Breast epithelium (tissue), 3 donors: ENCODE data around the gene DCLK1.

Experiments
- CTCF ChIP-seq, 3 donors: fragments of 450-650 bp; IDR thresholded peaks; one replicate each; pipeline ENCODE4 v1.5.1; 2016 to 2017; ENCODE audit warnings: antibody characterized with exemption in 3 of 3, mild to moderate bottlenecking in 3 of 3, moderate library complexity in 3 of 3
- POLR2A ChIP-seq: fragments of 450-650 bp; IDR thresholded peaks from one replicate; pipeline ENCODE4 v1.6.1; 2016; ENCODE audit warnings: antibody characterized with exemption, mild to moderate bottlenecking, moderate library complexity
- POLR2AphosphoS5 ChIP-seq, 3 donors: sonication (generic); formaldehyde crosslinking; IDR thresholded peaks; one replicate each; pipeline ENCODE4 v1.6.1; 2017; ENCODE audit warnings: antibody characterized with exemption in 3 of 3

DNA sequence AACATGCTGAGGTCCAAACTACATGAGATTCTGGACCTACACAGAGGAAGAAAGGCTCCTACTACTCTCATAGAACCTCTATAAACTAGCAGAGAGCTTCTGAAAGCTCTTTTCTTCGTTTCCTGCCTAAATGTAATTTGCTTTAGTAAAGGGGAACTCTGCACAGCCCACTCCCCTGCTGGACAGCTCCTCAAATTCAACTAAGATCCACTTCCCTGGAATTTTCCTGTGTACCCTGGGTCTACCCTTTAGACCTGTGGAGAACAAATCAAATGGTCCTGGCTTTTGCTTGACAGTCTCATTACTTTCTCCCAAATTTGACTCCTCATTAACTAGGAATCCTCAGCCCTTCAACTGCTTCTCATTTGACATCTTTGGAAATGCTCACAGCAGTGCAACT, 3.5 kb upstream of the DCLK1 start:
- no peak for TF ChIP-seq CTCF (IDR thresholded peaks at IDR 0.05)
- TF ChIP-seq POLR2A, result no peak
- TF ChIP-seq POLR2AphosphoS5 (IDR thresholded peaks at IDR 0.05), result no peak
